ENCODE data around the gene TTLL12. TPM values are rescaled to one million over a fixed set of nuclear protein-coding genes. Genes with fewer than 3 reads are reported as not detected.

The TTLL12 gene
- total RNA-seq, 1 donor from 2014 or later, result 36.6 TPM

- peaks cover 3% of the 10 kb centered on the region for H3K27me3 Mint-ChIP-seq (ENCODE audit: unreplicated experiment)
- no peak overlapping the region for H3K4me3 Mint-ChIP-seq (ENCODE audit: unreplicated experiment)
- no peak overlapping the region for H3K27ac Mint-ChIP-seq (ENCODE audit: unreplicated experiment)
- no peaks in the 10 kb centered on the region for H3K36me3 Mint-ChIP-seq (ENCODE audit: unreplicated experiment)
- H3K4me1 Mint-ChIP-seq (ENCODE audit: low read depth, unreplicated experiment), result peaks cover 26% of the 10 kb centered on the region
- no peak for TF ChIP-seq CTCF (IDR thresholded peaks at IDR 0.05; ENCODE audit: partially characterized antibody, unreplicated experiment)
- DNase-seq, result peak; percentile 44
- H3K9me3 Mint-ChIP-seq (ENCODE audit: unreplicated experiment), result peaks cover 4% of the 10 kb centered on the region
Observed at GRCh38 chr22:43222262-43222661, 35.3 kb upstream of the TTLL12 start.

GRCh38 chr22:43220625-43221380 lies 33.9 kb upstream of the TTLL12 start:
- DNase-seq, result no peak
- H3K36me3 Mint-ChIP-seq (ENCODE audit: unreplicated experiment), result no peaks in the 10 kb centered on the region
- peaks cover 19% of the 10 kb centered on the region for H3K4me1 Mint-ChIP-seq (ENCODE audit: low read depth, unreplicated experiment)
- H3K27ac Mint-ChIP-seq (ENCODE audit: unreplicated experiment), result no peak overlapping the region
- H3K27me3 Mint-ChIP-seq (ENCODE audit: unreplicated experiment), result peaks cover 6% of the 10 kb centered on the region
- peaks cover 4% of the 10 kb centered on the region for H3K9me3 Mint-ChIP-seq (ENCODE audit: unreplicated experiment)
- TF ChIP-seq CTCF (IDR thresholded peaks at IDR 0.05; ENCODE audit: partially characterized antibody, unreplicated experiment), result no peak
- no peak overlapping the region for H3K4me3 Mint-ChIP-seq (ENCODE audit: unreplicated experiment)

- Mint-ChIP-seq H3K4me1 (ENCODE audit: low read depth, unreplicated experiment) (peaks cover 6% of the 10 kb centered on the region), H3K27ac (ENCODE audit: unreplicated experiment) (no peak overlapping the region), H3K27me3 (ENCODE audit: unreplicated experiment) (peaks cover 14% of the 10 kb centered on the region), H3K36me3 (ENCODE audit: unreplicated experiment) (no peaks in the 10 kb centered on the region), H3K9me3 (ENCODE audit: unreplicated experiment) (peaks cover 4% of the 10 kb centered on the region), H3K4me3 (ENCODE audit: unreplicated experiment) (peak overlapping the region; percentile 30)
- TF ChIP-seq CTCF (IDR thresholded peaks at IDR 0.05; ENCODE audit: partially characterized antibody, unreplicated experiment), result no peak
- DNase-seq, result no peak
Observed at GRCh38 chr22:43218786-43219185, 31.9 kb upstream of the TTLL12 start.

- no peak for DNase-seq
- Mint-ChIP-seq H3K4me3 (ENCODE audit: unreplicated experiment) (no peak overlapping the region), H3K4me1 (ENCODE audit: low read depth, unreplicated experiment) (peaks cover 3% of the 10 kb centered on the region), H3K27ac (ENCODE audit: unreplicated experiment) (no peak overlapping the region), H3K27me3 (ENCODE audit: unreplicated experiment) (peaks cover 14% of the 10 kb centered on the region), H3K36me3 (ENCODE audit: unreplicated experiment) (no peaks in the 10 kb centered on the region), H3K9me3 (ENCODE audit: unreplicated experiment) (peaks cover 4% of the 10 kb centered on the region)
- no peak for TF ChIP-seq CTCF (IDR thresholded peaks at IDR 0.05; ENCODE audit: partially characterized antibody, unreplicated experiment)
Observed at GRCh38 chr22:43217285-43218030, 30.5 kb upstream of the TTLL12 start.

GRCh38 chr22:43216738-43217137 lies 29.8 kb upstream of the TTLL12 start:
- no peak for DNase-seq
- TF ChIP-seq CTCF (IDR thresholded peaks at IDR 0.05; ENCODE audit: partially characterized antibody, unreplicated experiment), result no peak
- Mint-ChIP-seq H3K9me3 (ENCODE audit: unreplicated experiment) (peaks cover 4% of the 10 kb centered on the region), H3K27ac (ENCODE audit: unreplicated experiment) (no peak overlapping the region), H3K27me3 (ENCODE audit: unreplicated experiment) (peaks cover 15% of the 10 kb centered on the region), H3K36me3 (ENCODE audit: unreplicated experiment) (no peaks in the 10 kb centered on the region), H3K4me3 (ENCODE audit: unreplicated experiment) (no peak overlapping the region), H3K4me1 (ENCODE audit: low read depth, unreplicated experiment) (peaks cover 3% of the 10 kb centered on the region)

Measured in glutamatergic neuron (in vitro differentiated cells).